Neural cell (in vitro differentiated cells): ENCODE measurements around the gene TNP2. TPM values are rescaled to one million over a fixed set of nuclear protein-coding genes. Genes with fewer than 3 reads are reported as not detected.

Experiments used
- H2AFZ ChIP-seq: fragments of 200-600, 300-800 bp; sonication (generic), shearing (Covaris generic); 2 replicates; pipeline ENCODE4 v1.6.0; 2014; ENCODE audit warnings: low read depth, mild to moderate bottlenecking, antibody characterized with exemption, low read length, moderate library complexity
- H3F3A ChIP-seq: fragments of 200-600 bp; shearing (Covaris generic); 2 replicates; pipeline ENCODE4 v1.6.1; 2016; ENCODE audit warnings: mild to moderate bottlenecking, moderate library complexity, mixed read lengths, antibody characterized with exemption, low read length; ENCODE audit not compliant: insufficient read depth, poor library complexity, severe bottlenecking
- H3K27ac ChIP-seq: fragments of 200-600, 300-800 bp; sonication (generic), shearing (Covaris generic); 2 replicates; pipeline ENCODE4 v1.5.1; 2014; ENCODE audit warnings: mild to moderate bottlenecking, low read length, moderate library complexity
- H3K27me3 ChIP-seq: fragments of 300-800, 200-600 bp; sonication (generic), shearing (Covaris generic); 2 replicates; pipeline ENCODE4 v1.6.0; 2014; ENCODE audit warnings: mild to moderate bottlenecking, low read depth, low read length, moderate library complexity; ENCODE audit not compliant: insufficient read depth
- H3K36me3 ChIP-seq: fragments of 300-800, 200-600 bp; sonication (generic), shearing (Covaris generic); 2 replicates; pipeline ENCODE4 v1.5.1; 2014; ENCODE audit warnings: mild to moderate bottlenecking, antibody characterized with exemption, low read length, moderate library complexity; ENCODE audit not compliant: insufficient read depth
- H3K4me2 ChIP-seq: fragments of 300-800, 200-600 bp; sonication (generic), shearing (Covaris generic); 2 replicates; pipeline ENCODE4 v1.6.0; 2014; ENCODE audit warnings: mild to moderate bottlenecking, low read length
- H3K4me3 ChIP-seq: fragments of 300-800, 200-600 bp; sonication (generic), shearing (Covaris generic); 2 replicates; pipeline ENCODE4 v1.5.1; 2014; ENCODE audit warnings: mild to moderate bottlenecking, low read length, moderate library complexity
- H3K79me2 ChIP-seq: fragments of 200-600 bp; shearing (Covaris generic); replicated peaks from 2 replicates; pipeline ENCODE4 v1.6.0; 2014; ENCODE audit warnings: mild to moderate bottlenecking, low read length, moderate library complexity; ENCODE audit not compliant: insufficient read depth
- H3K9ac ChIP-seq: fragments of 300-800, 200-600 bp; sonication (generic), shearing (Covaris generic); 2 replicates; pipeline ENCODE4 v1.6.1; 2016; ENCODE audit warnings: mild to moderate bottlenecking, low read length, mixed read lengths
- H3K9me2 ChIP-seq: fragments of 200-600 bp; shearing (Covaris generic); 2 replicates; pipeline ENCODE4 v1.6.1; 2016; ENCODE audit warnings: mild to moderate bottlenecking, low read length, mixed read lengths; ENCODE audit not compliant: insufficient read depth
- H3K9me3 ChIP-seq: fragments of 200-600, 300-800 bp; sonication (generic), shearing (Covaris generic); 2 replicates; pipeline ENCODE4 v1.6.1; 2016; ENCODE audit warnings: mild to moderate bottlenecking, mixed run types, low read length, moderate library complexity, mixed read lengths
- H4K20me1 ChIP-seq: fragments of 200-600 bp; shearing (Covaris generic); 2 replicates; pipeline ENCODE4 v1.6.1; 2016; ENCODE audit warnings: mild to moderate bottlenecking, mixed run types; ENCODE audit not compliant: insufficient read depth
- CTCF ChIP-seq: fragments of 450-650 bp; IDR thresholded peaks from 2 replicates; pipeline ENCODE4 v1.5.1; 2014; ENCODE audit warnings: antibody characterized with exemption, mild to moderate bottlenecking, moderate library complexity; ENCODE audit not compliant: poor library complexity, severe bottlenecking
- EP300 ChIP-seq: fragments of 450-650 bp; conservative IDR thresholded peaks from 2 replicates; pipeline ENCODE4 v1.6.1; 2014; ENCODE audit warnings: antibody characterized with exemption, mild to moderate bottlenecking, moderate library complexity; ENCODE audit not compliant: poor library complexity, severe bottlenecking
- EZH2 ChIP-seq: fragments of 200-600, 300-800 bp; shearing (Covaris generic), sonication (generic); IDR thresholded peaks from 2 replicates; pipeline ENCODE4 v1.6.1; 2014; ENCODE audit warnings: antibody characterized with exemption, low read length, borderline replicate concordance, mild to moderate bottlenecking; ENCODE audit not compliant: insufficient read depth, poor library complexity, severe bottlenecking
- MXI1 ChIP-seq: fragments of 450-650 bp; conservative IDR thresholded peaks from 2 replicates; pipeline ENCODE4 v1.6.1; 2014; ENCODE audit warnings: antibody characterized with exemption, mild to moderate bottlenecking; ENCODE audit not compliant: poor library complexity, severe bottlenecking
- POLR2AphosphoS5 ChIP-seq: IDR thresholded peaks from 2 replicates; pipeline ENCODE4 v1.6.1; 2012
- RAD21 ChIP-seq: fragments of 450-650 bp; conservative IDR thresholded peaks from 2 replicates; pipeline ENCODE4 v1.6.1; 2014; ENCODE audit warnings: antibody characterized with exemption, mild to moderate bottlenecking, moderate library complexity
- REST ChIP-seq: IDR thresholded peaks from 2 replicates; pipeline ENCODE4 v1.6.1; 2012; ENCODE audit warnings: borderline replicate concordance
- SMC3 ChIP-seq: fragments of 450-650 bp; conservative IDR thresholded peaks from 2 replicates; pipeline ENCODE4 v1.6.1; 2014; ENCODE audit warnings: antibody characterized with exemption, mild to moderate bottlenecking, moderate library complexity; ENCODE audit not compliant: poor library complexity
- TAF1 ChIP-seq: IDR thresholded peaks from 2 replicates; pipeline ENCODE4 v1.6.1; 2012; ENCODE audit warnings: low read depth
- polyA plus RNA-seq: library from polyadenylated mRNA; depleted of rRNA; stranded (reverse); fragments of >200 nt; gene quantifications from 2 replicates; pipeline ENCODE4 v1.2.3, GENCODE V29; 2014

TNP2 gene
- polyA plus RNA-seq, 1 donor from 2014 or later, result not detected

GRCh38 chr16:11264155-11264832, 4.8 kb downstream of the TNP2 start:
- Histone ChIP-seq H3K4me3 (no peak overlapping the region), H3K4me2 (no peak overlapping the region), H3K27me3 (no peaks in the 10 kb centered on the region), H4K20me1 (no peaks in the 10 kb centered on the region), H3K9ac (no peak overlapping the region), H3K9me2 (no peaks in the 10 kb centered on the region), H3K9me3 (no peaks in the 10 kb centered on the region), H3K79me2 (no peaks in the 10 kb centered on the region), H2AFZ (no peak overlapping the region), H3F3A (no peaks in the 10 kb centered on the region), H3K36me3 (no peaks in the 10 kb centered on the region), H3K27ac (no peak overlapping the region)
- no peak for TF ChIP-seq SMC3
- no peak for TF ChIP-seq EP300
- no peak for TF ChIP-seq CTCF
- TF ChIP-seq POLR2AphosphoS5, result no peak
- TF ChIP-seq EZH2, result no peak
- no peak for TF ChIP-seq MXI1
- TF ChIP-seq REST, result no peak
- TF ChIP-seq RAD21, result no peak
- no peak for TF ChIP-seq TAF1

- H4K20me1 ChIP-seq, result no peaks in the 10 kb centered on the region
- no peak overlapping the region for H3K27ac ChIP-seq
- H3K27me3 ChIP-seq, result no peaks in the 10 kb centered on the region
- no peaks in the 10 kb centered on the region for H3K9me2 ChIP-seq
- TF ChIP-seq EZH2 (no peak), TAF1 (no peak), POLR2AphosphoS5 (no peak), EP300 (no peak), RAD21 (no peak), SMC3 (no peak), CTCF (no peak), MXI1 (no peak), REST (no peak)
- no peaks in the 10 kb centered on the region for H3K79me2 ChIP-seq
- H2AFZ ChIP-seq, result no peak overlapping the region
- no peak overlapping the region for H3K4me2 ChIP-seq
- H3F3A ChIP-seq, result no peaks in the 10 kb centered on the region
- H3K36me3 ChIP-seq, result no peaks in the 10 kb centered on the region
- no peak overlapping the region for H3K4me3 ChIP-seq
- no peak overlapping the region for H3K9ac ChIP-seq
- no peaks in the 10 kb centered on the region for H3K9me3 ChIP-seq
Observed at GRCh38 chr16:11263737-11264136, 5.4 kb downstream of the TNP2 start.
